ENCODE data around the gene DUSP19.
A peak's percentile ranks its signal among the peaks of the same experiment; 100 is the strongest.

Gene DUSP19

GRCh38 chr2:183069174-183069573, 9.4 kb upstream of the DUSP19 start:
- DNase-seq, result no peak

GRCh38 chr2:183070942-183071844, 7.4 kb upstream of the DUSP19 start:
- DNase-seq, result peak; percentile 46

- no peak for DNase-seq
Measured at GRCh38 chr2:183072177-183072576, 6.4 kb upstream of the DUSP19 start.

GRCh38 chr2:183078163-183078463, 434 bp upstream of the DUSP19 start:
- DNase-seq, result no peak

- DNase-seq, result no peak
Measured at GRCh38 chr2:183079139-183079775, 710 bp downstream of the DUSP19 start.

- no peak for DNase-seq
Measured at GRCh38 chr2:183081911-183082310, 3.4 kb downstream of the DUSP19 start.

- DNase-seq, result no peak
Measured at GRCh38 chr2:183088061-183088460, 9.5 kb downstream of the DUSP19 start.

GRCh38 chr2:183089192-183089851, 10.8 kb downstream of the DUSP19 start:
- DNase-seq, result no peak

- no peak for DNase-seq
Measured at GRCh38 chr2:183091318-183091953, 12.9 kb downstream of the DUSP19 start.

- DNase-seq, result no peak
Measured at GRCh38 chr2:183091954-183092345, 13.4 kb downstream of the DUSP19 start.

GRCh38 chr2:183093857-183094657, 15.5 kb downstream of the DUSP19 start:
- DNase-seq, result no peak

- no peak for DNase-seq
Measured at GRCh38 chr2:183105402-183106134, 27.0 kb downstream of the DUSP19 start.

- no peak for DNase-seq
Measured at GRCh38 chr2:183112577-183112976, 34.0 kb downstream of the DUSP19 start.

GRCh38 chr2:183113630-183114029, 35.1 kb downstream of the DUSP19 start:
- DNase-seq, result no peak

GRCh38 chr2:183117226-183117625, 38.7 kb downstream of the DUSP19 start:
- no peak for DNase-seq

GRCh38 chr2:183123117-183123958, 44.8 kb downstream of the DUSP19 start:
- DNase-seq, result no peak

GRCh38 chr2:183123959-183124221, 45.3 kb downstream of the DUSP19 start:
- no peak for DNase-seq

GRCh38 chr2:183124222-183124956, 45.8 kb downstream of the DUSP19 start, which contains the start of gene NUP35:
NUP35 (plus strand) TSS chr2:183124443; CDS start chr2:183124458, 15 bp downstream.
- DNase-seq, result peak; percentile 93

- no peak for DNase-seq
Measured at GRCh38 chr2:183124957-183125255, 46.4 kb downstream of the DUSP19 start.

GRCh38 chr2:183125659-183126341, 47.3 kb downstream of the DUSP19 start:
- no peak for DNase-seq

Measured in NCI-H774 (cell line).